HFF-Myc (cell line): ENCODE data around the gene ELAVL3.

ENCODE experiments used
- DNase-seq: peaks from one replicate; pipeline ENCODE4 v3.0.0-alpha.2; 2011; ENCODE audit warnings: low read depth; ENCODE audit errors: extremely low read depth
- H3K4me3 ChIP-seq: replicated peaks from 2 replicates; pipeline ENCODE4 v1.5.1; 2011; ENCODE audit warnings: low read depth, mild to moderate bottlenecking, control low read depth, low read length
- CTCF ChIP-seq: IDR thresholded peaks from 2 replicates; pipeline ENCODE4 v1.5.1; 2012; ENCODE audit warnings: mild to moderate bottlenecking, low read depth, low read length, control low read depth; ENCODE audit errors: missing control alignments

Gene ELAVL3

GRCh38 chr19:11422163-11423065 lies 58.4 kb downstream of the ELAVL3 start:
- no peak overlapping the region for H3K4me3 ChIP-seq
- no peak for TF ChIP-seq CTCF
- DNase-seq, result no peak

- TF ChIP-seq CTCF, result no peak
- H3K4me3 ChIP-seq, result no peak overlapping the region
- no peak for DNase-seq
These were observed 59.3 kb downstream of the ELAVL3 start for GRCh38 chr19:11421371-11422098.

- no peak overlapping the region for H3K4me3 ChIP-seq
- DNase-seq, result no peak
- TF ChIP-seq CTCF, result no peak
These were observed 60.1 kb downstream of the ELAVL3 start for GRCh38 chr19:11420429-11421370.

- DNase-seq, result no peak
- TF ChIP-seq CTCF, result no peak
- no peak within 1 kb of the TSS for H3K4me3 ChIP-seq
These were observed 62.0 kb downstream of the ELAVL3 start, which contains the start of gene RGL3 for GRCh38 chr19:11418549-11419506. Gene RGL3, minus strand, starts transcription at chr19:11419314. Its CDS starts 36 bp downstream, at chr19:11419278.

GRCh38 chr19:11418094-11418548 lies 62.7 kb downstream of the ELAVL3 start:
- no peak for TF ChIP-seq CTCF
- no peak for DNase-seq
- no peak overlapping the region for H3K4me3 ChIP-seq
